Muscle of back (tissue), 11 donors: ENCODE data around the gene DDX31. TPM values are rescaled to one million over a fixed set of nuclear protein-coding genes. Genes with fewer than 3 reads are reported as not detected.

ENCODE experiments used
- DNase-seq, 3 donors: peaks; one replicate each; pipeline versions ENCODE4 v3.0.0 to v3.0.0-alpha.2; 2013
- polyA plus RNA-seq, 10 donors: library from polyadenylated mRNA; unstranded; fragments of 120-200 nt; gene quantifications; one replicate each; pipeline ENCODE4 v1.2.1, GENCODE V29; 2013; ENCODE audit not compliant: insufficient read length in 10 of 10

The DDX31 gene
- polyA plus RNA-seq, 10 donors, result 7.9 to 12.1 (median 8.5) TPM

- DNase-seq, result no peak
These were observed 72.6 kb downstream of the DDX31 start for GRCh38 chr9:132597073-132597775.

- no peak for DNase-seq
These were observed 73.6 kb downstream of the DDX31 start for GRCh38 chr9:132596200-132596599.

- DNase-seq, result no peak
These were observed 74.5 kb downstream of the DDX31 start for GRCh38 chr9:132595319-132595718.

GRCh38 chr9:132594412-132594811, 75.4 kb downstream of the DDX31 start:
- DNase-seq, result no peak

- no peak for DNase-seq
These were observed 77.3 kb downstream of the DDX31 start for GRCh38 chr9:132592451-132592850.

- DNase-seq, result no peak
These were observed 78.0 kb downstream of the DDX31 start for GRCh38 chr9:132591751-132592314.

- DNase-seq, result no peak
These were observed 78.5 kb downstream of the DDX31 start for GRCh38 chr9:132591244-132591643.

- no peak for DNase-seq
These were observed 79.2 kb downstream of the DDX31 start for GRCh38 chr9:132590318-132591182.

- no peak for DNase-seq
These were observed 79.8 kb downstream of the DDX31 start for GRCh38 chr9:132590037-132590317.

GRCh38 chr9:132589148-132590036, 80.4 kb downstream of the DDX31 start:
- DNase-seq, result no peak

GRCh38 chr9:132588501-132589147, 81.2 kb downstream of the DDX31 start:
- DNase-seq, result no peak

- no peak for DNase-seq
These were observed 81.7 kb downstream of the DDX31 start for GRCh38 chr9:132588098-132588497.

- DNase-seq, result no peak
These were observed 82.2 kb downstream of the DDX31 start for GRCh38 chr9:132587592-132587955.

- no peak for DNase-seq
These were observed 82.8 kb downstream of the DDX31 start for GRCh38 chr9:132586830-132587591.

- no peak for DNase-seq
These were observed 83.6 kb downstream of the DDX31 start for GRCh38 chr9:132585954-132586829.

- DNase-seq, result no peak
These were observed 84.9 kb downstream of the DDX31 start for GRCh38 chr9:132584601-132585560.

- no peak for DNase-seq
These were observed 86.0 kb downstream of the DDX31 start for GRCh38 chr9:132583584-132584304.
